A673 (cell line): Measurements from ENCODE around the gene SRCAP.

Source experiments
- CTCF ChIP-seq: fragments of 300-800, 200-600 bp; sonication (generic); conservative IDR thresholded peaks from 2 replicates; pipeline ENCODE4 v1.5.1; 2017; ENCODE audit warnings: low read depth, mild to moderate bottlenecking, antibody characterized with exemption, low read length, moderate library complexity, mixed read lengths
- EZH2 ChIP-seq: fragments of 200-600 bp; sonication (generic); IDR thresholded peaks from 2 replicates; pipeline ENCODE4 v1.6.1; 2017; ENCODE audit warnings: borderline replicate concordance, low read depth, mild to moderate bottlenecking, mixed read lengths, antibody characterized with exemption, low read length; ENCODE audit not compliant: poor library complexity, severe bottlenecking

- TF ChIP-seq EZH2 (no peak), CTCF (no peak)
Measured at GRCh38 chr16:30737794-30738648, 39.0 kb downstream of the SRCAP start.
